ENCODE measurements around the gene ATXN1.
"Not testable (repeated sequence)": the region's sequence is repeated elsewhere in the genome, so short reads cannot be mapped to it uniquely, and the experiment has no call there.

ATXN1 gene

DNA sequence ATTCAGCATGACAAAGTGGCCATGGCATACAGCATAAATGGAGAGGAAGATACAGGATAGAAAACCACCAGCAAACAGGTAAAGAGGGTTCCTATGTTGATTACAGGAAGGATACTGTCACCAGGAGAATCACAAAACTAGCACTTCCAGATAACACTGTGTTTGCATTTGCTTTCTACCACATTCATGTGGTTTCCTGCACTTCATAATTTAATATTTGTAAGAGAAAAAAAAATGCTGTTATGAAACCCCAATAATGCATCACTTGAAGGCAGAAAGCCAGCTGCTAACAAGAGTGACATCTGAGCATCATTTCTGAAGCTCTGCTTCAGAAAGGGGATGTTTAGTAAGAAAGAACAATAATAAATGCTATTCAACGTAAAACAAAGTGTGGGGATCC is 106.6 kb downstream of the ATXN1 start:
- no peak for DNase-seq (ENCODE audit: low read depth in 1 of 2, low spot score in 1 of 2)

DNA sequence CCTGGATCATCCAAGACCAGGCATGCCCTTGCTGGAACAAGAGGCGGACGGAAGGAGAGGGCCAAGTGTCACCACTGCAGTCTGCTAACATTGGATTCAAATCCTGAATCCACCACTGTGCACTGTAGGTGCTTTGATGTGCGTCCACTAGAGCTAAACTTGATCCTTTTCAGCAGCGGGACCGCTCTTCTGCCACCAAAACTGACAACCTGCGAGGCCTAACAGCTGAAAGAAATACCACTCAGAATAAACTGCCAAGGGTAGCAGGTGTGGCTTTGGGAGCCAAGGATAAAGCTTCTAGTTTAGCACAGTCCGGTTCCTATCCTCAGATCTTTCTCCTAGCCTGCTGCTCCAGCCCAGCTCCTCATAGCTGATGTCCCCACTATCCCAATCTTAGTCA is 108.0 kb downstream of the ATXN1 start:
- DNase-seq (ENCODE audit: low read depth in 1 of 2, low spot score in 1 of 2), result no peak

DNA sequence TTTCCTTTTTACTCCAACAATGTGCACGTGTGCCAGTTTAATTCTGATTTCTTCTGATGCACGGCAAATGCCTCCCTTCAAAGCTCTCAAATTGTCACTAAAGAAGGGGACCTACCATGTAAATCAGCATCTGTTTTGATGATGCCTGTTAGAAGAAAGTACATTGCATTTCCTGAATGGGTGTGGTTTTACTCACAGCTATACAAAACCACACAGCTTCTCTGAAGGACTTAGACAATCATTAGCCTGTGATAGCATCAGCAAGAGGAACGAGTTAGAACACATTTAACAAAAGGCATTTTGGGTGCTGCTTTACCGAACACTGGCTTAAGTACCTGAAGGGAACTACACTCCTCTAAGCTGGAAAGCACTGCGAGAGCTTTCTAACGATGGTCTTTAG is 109.4 kb downstream of the ATXN1 start:
- no peak for DNase-seq (ENCODE audit: low read depth in 1 of 2, low spot score in 1 of 2)

- DNase-seq (ENCODE audit: low read depth in 1 of 2, low spot score in 1 of 2), result no peak
These were observed 111.4 kb downstream of the ATXN1 start for GRCh38 chr6:16649890-16650289.

DNA sequence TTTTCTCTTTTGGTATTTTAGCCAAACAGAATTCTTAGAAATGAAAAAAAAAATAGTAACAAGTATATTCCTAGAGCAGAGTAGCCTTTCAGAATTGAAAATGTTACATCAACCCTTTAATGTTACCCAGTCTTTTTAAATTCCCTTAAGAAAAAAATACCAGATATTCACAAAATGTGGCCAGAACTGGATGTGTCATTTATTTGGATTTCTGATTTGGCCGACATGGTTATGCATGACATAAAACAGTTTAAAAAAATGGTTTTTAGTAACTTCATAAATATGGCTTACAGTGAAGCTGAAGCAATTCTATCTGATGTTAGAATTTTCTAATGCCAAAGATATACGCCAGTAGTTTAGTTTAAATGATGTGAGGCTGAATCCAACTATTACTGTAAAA is 112.0 kb downstream of the ATXN1 start:
- DNase-seq (ENCODE audit: low read depth in 1 of 2, low spot score in 1 of 2), result no peak

- DNase-seq (ENCODE audit: low read depth in 1 of 2, low spot score in 1 of 2), result no peak
These were observed 113.3 kb downstream of the ATXN1 start for GRCh38 chr6:16648003-16648402.

- DNase-seq (ENCODE audit: low read depth in 1 of 2, low spot score in 1 of 2), result no peak
These were observed 113.8 kb downstream of the ATXN1 start for GRCh38 chr6:16647422-16647821.

GRCh38 chr6:16644540-16645250 is 116.6 kb downstream of the ATXN1 start:
- DNase-seq (ENCODE audit: low read depth in 1 of 2, low spot score in 1 of 2), result no peak

DNA sequence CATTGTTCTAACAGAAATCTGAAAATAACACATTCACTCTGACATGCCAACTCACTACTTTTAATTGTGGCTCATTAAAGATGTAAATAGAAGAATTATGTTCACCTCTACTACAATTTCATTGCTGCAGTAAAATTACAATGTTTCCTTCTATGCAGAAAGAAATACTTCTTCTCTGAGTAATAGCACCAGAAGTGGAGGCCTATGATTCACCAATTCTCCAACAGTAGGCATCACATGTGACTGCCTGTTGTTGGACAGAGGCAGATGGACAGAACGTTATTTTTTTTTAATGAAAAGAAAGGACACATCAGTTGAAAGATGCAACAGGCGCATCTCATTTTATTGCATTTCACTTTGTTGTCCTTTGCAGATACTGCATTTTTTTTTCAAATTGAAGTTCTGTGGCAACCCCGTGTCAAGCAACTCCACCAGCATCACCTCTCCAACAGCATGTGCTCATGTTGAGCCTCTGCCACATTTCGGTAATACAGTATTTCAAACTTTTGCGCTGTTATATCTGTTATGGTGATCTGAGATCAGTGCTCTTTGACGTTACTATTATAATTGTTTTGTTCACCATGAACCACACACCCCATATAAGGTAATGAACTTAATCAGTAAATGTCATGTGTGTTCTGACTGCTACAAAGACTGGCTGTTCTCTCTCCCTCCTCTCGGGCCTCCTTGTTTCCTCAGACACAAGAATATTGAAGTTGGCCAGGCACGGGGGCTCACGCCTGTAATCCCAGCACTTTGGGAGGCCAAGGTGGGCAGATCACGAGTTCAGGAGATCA is 121.4 kb downstream of the ATXN1 start:
- no peak for DNase-seq (ENCODE audit: low read depth in 1 of 2, low spot score in 1 of 2)

- no peak for DNase-seq (ENCODE audit: low read depth in 1 of 2, low spot score in 1 of 2)
These were observed 123.6 kb downstream of the ATXN1 start for GRCh38 chr6:16637635-16638034.

DNA sequence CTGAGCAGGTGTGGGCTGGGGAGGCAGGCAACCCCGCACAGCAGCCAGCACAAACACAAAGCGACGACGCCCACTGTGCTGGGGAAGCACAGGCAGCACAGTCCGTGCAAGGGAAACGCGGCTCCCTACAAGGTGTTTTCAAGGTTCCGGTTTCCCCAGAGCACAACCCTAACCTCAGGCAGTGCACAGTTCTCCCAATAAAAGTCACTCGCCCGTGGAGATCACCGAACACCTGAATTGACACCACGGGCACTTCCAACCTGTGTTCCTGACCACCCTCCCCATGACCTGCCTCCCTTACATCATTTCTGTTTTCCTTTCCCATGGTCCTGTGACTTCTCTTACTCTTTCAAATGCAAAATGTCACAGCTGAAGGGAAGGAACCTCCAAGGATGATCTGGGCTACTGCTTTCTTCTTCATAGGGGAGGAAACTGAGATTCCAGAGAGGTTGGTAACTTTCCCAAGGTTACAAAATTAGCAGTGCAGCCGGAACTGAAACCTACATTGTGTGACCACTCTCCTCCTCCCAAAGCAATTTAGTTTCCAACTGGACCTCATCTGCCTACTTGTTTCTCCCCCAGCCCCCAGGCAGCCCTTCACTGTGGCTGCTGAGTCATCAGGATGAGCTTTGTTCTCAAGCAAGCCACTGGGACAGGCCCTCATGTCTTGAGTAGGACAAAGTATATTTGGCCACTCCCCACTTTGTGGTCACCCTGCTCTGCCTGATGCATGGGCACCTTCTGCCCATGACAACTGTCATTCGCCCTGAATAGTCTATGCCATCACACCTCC is 125.3 kb downstream of the ATXN1 start:
- DNase-seq (ENCODE audit: low read depth in 1 of 2, low spot score in 1 of 2), result no peak

DNA sequence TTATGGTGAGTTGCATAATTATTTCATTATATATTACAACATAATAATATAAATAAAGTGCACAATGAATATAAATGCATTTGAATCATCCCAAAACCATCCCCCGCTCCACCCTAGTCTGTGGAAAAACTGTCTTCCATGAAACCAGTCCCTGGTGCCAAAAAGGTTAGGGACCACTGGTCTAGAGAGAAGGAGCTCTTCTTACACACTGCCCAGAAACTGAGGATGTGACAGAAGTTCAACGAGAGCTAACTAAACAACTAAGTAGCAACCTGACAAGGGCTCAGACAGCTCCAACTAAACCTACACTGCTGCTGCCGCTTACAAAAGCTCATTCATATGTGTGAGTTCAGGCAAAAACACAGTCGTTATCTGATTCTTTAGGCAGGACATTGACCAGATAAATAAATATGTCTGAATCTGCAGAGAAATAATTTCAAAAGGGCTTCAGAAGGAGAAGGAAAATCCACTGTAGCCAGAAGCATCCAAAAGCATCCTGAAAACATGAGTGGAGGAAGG is 125.9 kb downstream of the ATXN1 start:
- no peak for DNase-seq (ENCODE audit: low read depth in 1 of 2, low spot score in 1 of 2)

DNA sequence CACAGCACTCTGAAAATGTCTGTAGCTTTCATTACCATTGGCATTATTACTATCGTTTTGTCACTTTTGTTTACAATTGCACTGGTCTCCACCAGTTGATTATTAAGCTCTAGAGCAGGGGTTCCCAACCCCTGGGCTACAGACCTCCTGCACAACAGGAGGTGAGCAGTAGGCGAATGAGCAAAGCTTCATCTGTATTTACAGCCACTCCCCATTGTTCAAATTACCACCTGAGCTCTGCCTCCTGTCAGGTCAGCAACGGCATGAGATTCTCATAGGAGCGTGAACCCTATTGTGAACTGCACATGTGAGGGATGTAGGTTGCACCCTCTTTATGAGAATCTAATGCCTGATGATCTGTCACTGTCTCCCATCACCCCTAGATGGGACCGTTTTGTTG is 126.4 kb downstream of the ATXN1 start:
- DNase-seq (ENCODE audit: low read depth in 1 of 2, low spot score in 1 of 2), result no peak

GRCh38 chr6:16633961-16634360 is 127.3 kb downstream of the ATXN1 start:
- DNase-seq (ENCODE audit: low read depth in 1 of 2, low spot score in 1 of 2), result no peak

- no peak for DNase-seq (ENCODE audit: low read depth in 1 of 2, low spot score in 1 of 2)
These were observed 127.8 kb downstream of the ATXN1 start for GRCh38 chr6:16633465-16633864.

DNA sequence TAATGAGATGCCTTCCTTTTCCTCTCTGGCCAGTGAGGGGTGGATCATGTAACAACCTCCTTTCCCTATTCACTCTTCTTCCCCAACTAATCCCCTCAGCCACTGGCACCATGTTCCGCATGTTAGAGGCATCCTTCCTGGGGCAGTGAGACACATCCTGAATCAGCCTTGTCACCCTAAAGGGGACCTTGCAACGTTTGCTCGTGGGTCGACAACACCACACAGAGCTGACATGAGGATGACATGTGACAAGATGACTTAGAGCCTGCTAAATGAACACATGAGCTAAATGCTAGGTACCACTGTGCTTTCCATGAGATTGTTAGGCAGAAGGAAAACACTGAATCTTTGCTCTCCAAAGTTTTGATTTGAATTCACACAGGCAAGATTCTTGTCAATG is 129.2 kb downstream of the ATXN1 start:
- DNase-seq (ENCODE audit: low read depth in 1 of 2, low spot score in 1 of 2), result no peak

- DNase-seq (ENCODE audit: low read depth in 1 of 2, low spot score in 1 of 2), result no peak
These were observed 131.1 kb downstream of the ATXN1 start for GRCh38 chr6:16630026-16630643.

DNA sequence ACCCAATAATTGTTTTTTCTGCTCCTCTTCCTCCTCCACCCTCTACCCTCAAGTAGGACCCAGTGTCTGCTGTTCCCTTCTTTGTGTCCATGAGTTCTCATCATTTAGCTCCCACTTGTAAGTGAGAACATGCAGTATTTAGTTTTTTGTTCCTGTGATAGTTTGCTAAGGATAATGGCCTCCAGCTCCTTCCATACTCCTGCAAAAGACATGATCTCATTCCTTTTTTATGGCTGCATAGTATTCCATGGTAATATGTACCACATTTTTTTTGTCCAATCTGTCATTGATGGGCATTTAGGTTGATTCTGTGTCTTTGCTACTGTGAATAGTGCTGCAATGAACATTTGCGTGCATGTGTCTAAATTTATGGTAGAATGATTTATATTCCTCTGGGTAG is 132.7 kb downstream of the ATXN1 start:
- not testable (repeated sequence) for DNase-seq (ENCODE audit: low read depth in 1 of 2, low spot score in 1 of 2)

- no peak for DNase-seq (ENCODE audit: low read depth in 1 of 2, low spot score in 1 of 2)
These were observed 134.6 kb downstream of the ATXN1 start for GRCh38 chr6:16626650-16627049.

DNA sequence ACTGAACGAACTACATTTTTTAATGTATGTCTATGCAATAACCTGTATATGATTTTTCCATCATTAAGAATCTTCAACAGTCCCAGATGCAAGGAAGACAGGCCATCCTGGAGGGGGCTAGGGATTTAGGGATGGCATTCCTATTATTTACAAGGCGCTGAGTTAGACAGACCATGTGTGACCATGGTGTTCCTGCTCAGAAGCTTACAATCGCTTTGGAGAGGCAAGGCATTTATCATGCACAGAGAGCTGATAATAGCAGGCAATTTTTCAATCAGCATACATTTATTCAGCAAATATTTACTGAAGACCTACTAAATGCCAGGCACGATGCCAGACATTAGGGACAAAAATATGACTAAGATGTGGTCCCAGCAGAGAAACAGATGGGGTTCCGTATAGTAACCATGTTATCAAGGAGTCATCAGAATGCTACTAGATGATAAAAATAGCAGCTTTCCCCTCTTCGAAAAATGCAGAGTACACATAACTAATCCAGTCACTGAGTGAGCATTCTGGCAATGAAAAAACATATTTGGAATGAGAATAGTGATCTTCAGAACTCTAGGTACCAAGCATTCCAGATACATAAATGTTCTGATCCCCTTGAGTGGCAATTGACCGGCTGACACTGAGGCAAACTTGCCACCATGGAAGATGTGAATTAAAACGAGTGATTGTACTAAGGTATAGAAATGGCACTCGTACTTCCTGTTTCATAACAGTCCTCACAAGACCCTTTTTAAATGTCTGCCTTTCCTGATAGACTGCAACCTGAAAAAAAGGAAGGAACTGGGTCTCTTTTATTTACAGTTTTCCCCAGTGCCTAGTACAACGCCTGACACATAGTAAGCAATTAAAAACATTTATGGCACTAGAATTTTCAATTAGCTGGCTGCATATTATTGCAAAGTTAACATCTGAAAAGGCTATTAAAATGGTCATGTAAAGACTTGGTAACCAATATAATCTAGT is 135.7 kb downstream of the ATXN1 start:
- DNase-seq (ENCODE audit: low read depth in 1 of 2, low spot score in 1 of 2), result no peak

All from activated T-helper 1 cell treated with anti-CD3 and anti-CD28 coated beads, Interleukin-2, amount 50 U/mL, for 16 hours (primary cell).